SHP77 (cell line): ENCODE measurements around the gene ZPR1.
"Not testable (repeated sequence)": the region's sequence is repeated elsewhere in the genome, so short reads cannot be mapped to it uniquely, and the experiment has no call there.

ENCODE experiments used
- DNase-seq, 2 experiments: peaks; one replicate each; lab custom pipeline; 2025; lab: John Stamatoyannopoulos, UW

The ZPR1 gene, protein sequence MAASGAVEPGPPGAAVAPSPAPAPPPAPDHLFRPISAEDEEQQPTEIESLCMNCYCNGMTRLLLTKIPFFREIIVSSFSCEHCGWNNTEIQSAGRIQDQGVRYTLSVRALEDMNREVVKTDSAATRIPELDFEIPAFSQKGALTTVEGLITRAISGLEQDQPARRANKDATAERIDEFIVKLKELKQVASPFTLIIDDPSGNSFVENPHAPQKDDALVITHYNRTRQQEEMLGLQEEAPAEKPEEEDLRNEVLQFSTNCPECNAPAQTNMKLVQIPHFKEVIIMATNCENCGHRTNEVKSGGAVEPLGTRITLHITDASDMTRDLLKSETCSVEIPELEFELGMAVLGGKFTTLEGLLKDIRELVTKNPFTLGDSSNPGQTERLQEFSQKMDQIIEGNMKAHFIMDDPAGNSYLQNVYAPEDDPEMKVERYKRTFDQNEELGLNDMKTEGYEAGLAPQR

DNA sequence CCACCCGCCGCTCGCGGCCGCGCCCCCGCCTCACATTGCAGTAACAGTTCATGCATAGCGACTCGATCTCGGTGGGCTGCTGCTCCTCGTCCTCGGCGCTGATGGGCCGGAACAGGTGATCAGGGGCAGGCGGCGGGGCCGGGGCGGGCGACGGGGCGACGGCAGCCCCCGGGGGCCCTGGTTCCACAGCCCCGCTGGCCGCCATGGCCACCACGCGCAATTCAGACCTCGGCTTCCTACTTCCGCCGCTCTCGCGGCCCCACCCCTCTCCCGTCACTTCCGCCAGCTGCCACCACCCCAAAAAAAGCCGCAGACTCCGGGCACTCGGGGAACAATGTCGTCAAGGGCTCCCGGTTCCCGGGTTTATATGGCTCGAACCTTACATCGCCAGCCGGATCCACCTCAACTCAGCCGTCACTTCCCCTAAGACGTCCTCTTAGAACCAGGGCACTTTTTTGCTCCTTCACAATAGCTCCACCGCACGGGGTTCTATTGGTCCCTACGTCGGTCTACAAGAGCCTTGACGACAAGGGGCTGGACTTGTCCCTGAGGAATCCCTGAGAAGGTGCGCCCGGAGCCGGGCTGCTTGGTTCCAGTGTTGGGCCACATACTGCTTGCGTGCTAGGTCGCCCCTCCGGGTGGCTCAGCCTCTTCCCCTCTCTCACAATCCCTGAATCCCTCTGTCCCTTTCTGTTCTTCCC is at the start of gene ZPR1:
TSS of gene ZPR1 (minus strand) at position 238 of the 701 bp plus-strand sequence. CDS start at position 205, 33 bp downstream.
- peak; percentile 55 to 59 for DNase-seq

DNA sequence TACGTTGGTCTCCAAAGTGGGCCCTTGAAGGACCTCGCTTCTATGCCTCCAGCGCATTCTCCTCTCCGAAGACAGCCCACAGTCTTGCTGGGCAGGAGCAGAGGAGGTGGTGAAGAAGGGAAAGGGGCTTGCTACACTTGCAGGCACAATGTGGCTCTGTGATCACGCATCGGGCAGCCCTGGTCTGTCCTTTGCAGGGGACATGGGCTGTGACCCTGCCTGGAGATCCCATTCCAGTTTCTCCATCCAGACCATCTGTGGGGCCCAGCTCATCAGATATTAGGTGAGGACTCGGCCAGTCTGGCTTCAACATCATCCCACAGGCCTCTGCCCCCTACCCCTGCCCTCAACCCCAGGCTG is 48.8 kb upstream of the ZPR1 start:
- DNase-seq, result no peak

DNA sequence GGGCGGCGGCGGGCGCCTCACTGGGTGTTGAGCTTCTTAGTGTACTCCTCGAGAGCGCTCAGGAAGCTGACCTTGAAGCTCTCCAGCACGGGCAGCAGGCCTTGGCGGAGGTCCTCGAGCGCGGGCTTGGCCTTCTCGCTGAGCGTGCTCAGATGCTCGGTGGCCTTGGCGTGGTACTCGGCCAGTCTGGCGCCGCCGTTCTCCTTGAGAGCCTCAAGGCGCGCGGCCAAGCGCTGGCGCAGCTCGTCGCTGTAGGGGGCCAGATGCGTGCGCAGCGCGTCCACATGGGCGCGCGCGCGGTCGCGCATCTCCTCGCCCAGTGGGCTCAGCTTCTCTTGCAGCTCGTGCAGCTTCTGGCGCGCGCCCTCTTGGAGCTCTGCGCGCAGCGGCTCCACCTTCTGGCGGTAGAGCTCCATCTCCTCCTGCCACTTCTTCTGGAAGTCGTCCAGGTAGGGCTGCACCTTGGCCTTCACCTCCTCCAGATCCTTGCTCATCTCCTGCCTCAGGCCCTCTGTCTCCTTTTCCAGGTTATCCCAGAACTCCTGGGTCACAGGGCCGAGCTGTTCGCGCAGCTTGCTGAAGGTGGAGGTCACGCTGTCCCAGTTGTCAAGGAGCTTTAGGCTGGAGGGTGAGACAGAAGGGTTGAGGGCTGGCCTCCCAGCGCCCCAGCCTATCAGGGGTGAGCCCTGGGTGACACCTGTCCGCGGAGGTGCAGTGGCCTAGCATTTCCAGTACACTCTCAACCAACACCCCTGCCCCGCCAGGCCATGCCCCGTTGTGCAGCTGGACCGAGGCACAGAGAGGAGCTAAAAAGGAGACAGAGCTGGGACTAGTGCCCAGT is 48.2 kb upstream of the ZPR1 start:
- peak; percentile 85 to 86 for DNase-seq

DNA sequence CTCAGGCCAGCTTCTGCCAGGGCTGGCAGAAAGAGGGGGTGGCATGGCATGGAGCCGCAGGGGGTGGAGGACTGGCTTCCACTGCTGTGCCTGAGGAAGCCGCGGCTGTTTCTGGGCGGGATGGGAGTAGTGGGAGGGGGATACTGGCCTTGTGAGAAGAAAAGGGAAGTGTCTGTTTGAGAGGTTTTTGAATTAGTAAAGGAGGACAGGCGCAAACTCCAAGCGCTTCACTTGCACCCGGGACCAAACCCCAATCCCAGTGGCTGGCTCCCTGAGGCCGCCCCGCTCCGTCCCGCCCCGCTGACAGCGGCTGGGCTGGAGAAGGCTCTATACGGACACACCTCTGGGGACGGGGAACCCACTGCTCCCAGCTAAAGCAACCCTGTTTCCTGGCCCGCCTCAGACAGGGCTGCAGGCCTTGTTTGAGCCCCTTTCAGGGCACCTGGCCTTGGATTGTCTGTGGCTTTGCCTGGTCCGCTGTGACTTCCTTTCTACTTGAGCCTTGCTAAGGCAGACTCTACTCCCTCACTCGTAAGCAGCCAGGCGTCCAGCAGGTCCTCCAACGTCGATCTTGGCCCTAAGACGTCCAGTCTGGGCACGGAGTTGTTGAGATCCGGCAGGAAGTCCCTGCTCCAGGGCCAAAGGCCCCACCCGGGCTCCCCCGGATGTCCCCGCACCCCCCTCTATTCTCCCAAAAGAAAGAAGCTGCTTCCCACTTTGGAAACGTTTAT is 47.4 kb upstream of the ZPR1 start:
- no peak for DNase-seq

DNA sequence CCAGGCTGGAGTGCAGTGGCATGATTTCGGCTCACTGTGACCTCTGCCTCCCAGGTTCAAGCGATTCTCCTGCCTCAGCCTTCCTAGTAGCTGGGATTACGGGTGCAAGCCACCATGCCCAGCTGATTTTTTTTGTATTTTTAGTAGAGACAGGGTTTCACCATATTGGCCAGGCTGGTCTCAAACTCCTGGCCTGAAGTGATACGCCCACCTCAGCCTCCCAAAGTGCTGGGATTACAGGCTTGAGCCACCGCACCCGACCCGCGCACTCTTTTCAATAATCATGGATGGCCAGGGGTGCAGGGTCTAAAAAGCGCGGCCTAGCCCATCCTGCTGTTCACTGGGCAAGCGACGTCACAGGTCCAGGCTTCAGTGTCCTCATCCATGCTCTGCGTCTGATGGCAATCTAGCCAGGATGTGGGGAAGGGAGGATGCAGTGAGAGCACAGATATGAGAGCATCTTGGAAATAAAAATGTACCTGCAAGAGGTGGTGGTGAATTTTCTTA is 46.8 kb upstream of the ZPR1 start:
- DNase-seq, result not testable (repeated sequence)

DNA sequence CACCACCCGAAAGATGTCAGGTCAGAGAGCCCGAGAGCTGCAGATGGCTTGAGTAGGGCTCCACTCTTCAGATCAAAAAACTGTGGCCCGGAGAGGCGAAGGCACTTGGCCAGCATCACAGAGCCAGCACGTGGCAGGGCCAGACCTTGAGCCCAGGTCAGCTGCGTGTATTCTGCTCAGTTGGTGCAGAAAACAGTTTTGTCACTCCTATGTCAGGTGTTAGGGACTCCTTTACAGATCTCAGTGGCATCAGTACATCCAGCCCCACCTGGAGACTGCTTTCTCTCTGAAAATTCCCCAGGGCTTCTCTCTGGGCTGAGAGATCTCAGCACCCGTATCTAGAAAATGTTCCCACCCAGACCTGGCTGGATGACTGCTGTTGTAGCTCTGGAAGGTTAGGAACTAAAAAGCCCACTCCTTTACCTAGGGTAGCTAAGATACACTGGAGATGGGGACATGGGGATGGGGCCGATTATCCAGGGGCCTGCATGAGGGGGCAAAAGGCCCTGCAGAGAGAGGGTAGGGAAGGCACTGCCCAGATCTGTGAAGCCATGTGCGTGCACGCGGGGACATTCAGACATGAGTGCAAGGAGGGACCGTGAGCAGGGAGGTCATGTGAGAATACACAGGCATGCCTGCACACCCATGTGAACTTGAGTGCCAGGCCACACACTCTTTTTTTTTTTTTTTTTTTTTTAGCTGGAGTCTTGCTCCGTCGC is 46.2 kb upstream of the ZPR1 start:
- DNase-seq, result no peak

DNA sequence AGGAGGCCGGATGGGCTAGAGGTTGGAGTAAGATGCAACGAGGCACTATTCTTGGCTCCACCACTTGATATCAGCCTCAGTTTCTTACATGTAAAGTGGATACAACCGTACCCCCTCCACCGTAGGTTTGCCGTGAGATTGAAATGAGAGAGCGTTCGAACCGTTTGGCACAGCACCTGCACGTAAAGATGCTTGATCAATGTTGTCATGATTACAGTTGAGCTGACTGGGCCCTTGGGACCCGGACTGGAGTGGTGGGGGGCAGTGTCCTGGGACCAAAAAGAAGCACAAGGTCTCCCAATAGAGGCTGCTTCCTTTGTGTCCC is 45.6 kb upstream of the ZPR1 start:
- no peak for DNase-seq

DNA sequence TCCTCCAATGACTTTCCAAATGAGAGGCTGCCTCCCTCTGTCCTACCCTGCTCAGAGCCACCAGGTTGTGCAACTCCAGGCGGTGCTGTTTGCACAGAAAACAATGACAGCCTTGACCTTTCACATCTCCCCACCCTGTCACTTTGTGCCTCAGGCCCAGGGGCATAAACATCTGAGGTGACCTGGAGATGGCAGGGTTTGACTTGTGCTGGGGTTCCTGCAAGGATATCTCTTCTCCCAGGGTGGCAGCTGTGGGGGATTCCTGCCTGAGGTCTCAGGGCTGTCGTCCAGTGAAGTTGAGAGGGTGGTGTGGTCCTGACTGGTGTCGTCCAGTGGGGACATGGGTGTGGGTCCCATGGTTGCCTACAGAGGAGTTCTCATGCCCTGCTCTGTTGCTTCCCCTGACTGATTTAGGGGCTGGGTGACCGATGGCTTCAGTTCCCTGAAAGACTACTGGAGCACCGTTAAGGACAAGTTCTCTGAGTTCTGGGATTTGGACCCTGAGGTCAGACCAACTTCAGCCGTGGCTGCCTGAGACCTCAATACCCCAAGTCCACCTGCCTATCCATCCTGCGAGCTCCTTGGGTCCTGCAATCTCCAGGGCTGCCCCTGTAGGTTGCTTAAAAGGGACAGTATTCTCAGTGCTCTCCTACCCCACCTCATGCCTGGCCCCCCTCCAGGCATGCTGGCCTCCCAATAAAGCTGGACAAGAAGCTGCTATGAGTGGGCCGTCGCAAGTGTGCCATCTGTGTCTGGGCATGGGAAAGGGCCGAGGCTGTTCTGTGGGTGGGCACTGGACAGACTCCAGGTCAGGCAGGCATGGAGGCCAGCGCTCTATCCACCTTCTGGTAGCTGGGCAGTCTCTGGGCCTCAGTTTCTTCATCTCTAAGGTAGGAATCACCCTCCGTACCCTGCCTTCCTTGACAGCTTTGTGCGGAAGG is 44.8 kb upstream of the ZPR1 start:
- DNase-seq, result peak in 1 of 2 experiments; percentile 14

DNA sequence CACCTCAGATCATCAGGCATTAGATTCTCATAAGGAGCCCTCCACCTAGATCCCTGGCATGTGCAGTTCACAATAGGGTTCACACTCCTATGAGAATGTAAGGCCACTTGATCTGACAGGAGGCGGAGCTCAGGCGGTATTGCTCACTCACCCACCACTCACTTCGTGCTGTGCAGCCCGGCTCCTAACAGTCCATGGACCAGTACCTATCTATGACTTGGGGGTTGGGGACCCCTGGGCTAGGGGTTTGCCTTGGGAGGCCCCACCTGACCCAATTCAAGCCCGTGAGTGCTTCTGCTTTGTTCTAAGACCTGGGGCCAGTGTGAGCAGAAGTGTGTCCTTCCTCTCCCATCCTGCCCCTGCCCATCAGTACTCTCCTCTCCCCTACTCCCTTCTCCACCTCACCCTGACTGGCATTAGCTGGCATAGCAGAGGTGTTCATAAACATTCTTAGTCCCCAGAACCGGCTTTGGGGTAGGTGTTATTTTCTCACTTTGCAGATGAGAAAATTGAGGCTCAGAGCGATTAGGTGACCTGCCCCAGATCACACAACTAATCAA is 44.0 kb upstream of the ZPR1 start:
- no peak for DNase-seq

DNA sequence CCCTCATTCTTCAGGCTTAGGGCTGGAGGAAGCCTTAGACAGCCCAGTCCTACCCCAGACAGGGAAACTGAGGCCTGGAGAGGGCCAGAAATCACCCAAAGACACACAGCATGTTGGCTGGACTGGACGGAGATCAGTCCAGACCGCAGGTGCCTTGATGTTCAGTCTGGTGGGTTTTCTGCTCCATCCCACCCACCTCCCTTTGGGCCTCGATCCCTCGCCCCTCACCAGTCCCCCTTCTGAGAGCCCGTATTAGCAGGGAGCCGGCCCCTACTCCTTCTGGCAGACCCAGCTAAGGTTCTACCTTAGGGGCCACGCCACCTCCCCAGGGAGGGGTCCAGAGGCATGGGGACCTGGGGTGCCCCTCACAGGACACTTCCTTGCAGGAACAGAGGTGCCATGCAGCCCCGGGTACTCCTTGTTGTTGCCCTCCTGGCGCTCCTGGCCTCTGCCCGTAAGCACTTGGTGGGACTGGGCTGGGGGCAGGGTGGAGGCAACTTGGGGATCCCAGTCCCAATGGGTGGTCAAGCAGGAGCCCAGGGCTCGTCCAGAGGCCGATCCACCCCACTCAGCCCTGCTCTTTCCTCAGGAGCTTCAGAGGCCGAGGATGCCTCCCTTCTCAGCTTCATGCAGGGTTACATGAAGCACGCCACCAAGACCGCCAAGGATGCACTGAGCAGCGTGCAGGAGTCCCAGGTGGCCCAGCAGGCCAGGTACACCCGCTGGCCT is 42.5 kb upstream of the ZPR1 start:
- DNase-seq, result no peak

DNA sequence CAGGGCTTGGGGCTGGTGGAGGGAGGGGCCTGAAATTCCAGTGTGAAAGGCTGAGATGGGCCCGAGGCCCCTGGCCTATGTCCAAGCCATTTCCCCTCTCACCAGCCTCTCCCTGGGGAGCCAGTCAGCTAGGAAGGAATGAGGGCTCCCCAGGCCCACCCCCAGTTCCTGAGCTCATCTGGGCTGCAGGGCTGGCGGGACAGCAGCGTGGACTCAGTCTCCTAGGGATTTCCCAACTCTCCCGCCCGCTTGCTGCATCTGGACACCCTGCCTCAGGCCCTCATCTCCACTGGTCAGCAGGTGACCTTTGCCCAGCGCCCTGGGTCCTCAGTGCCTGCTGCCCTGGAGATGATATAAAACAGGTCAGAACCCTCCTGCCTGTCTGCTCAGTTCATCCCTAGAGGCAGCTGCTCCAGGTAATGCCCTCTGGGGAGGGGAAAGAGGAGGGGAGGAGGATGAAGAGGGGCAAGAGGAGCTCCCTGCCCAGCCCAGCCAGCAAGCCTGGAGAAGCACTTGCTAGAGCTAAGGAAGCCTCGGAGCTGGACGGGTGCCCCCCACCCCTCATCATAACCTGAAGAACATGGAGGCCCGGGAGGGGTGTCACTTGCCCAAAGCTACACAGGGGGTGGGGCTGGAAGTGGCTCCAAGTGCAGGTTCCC is 41.8 kb upstream of the ZPR1 start, which contains the start of gene APOC3:
TSS of gene APOC3 (plus strand) at position 383 of the 659 bp plus-strand sequence. CDS start 676 bp downstream, outside the sequence.
- no peak for DNase-seq

DNA sequence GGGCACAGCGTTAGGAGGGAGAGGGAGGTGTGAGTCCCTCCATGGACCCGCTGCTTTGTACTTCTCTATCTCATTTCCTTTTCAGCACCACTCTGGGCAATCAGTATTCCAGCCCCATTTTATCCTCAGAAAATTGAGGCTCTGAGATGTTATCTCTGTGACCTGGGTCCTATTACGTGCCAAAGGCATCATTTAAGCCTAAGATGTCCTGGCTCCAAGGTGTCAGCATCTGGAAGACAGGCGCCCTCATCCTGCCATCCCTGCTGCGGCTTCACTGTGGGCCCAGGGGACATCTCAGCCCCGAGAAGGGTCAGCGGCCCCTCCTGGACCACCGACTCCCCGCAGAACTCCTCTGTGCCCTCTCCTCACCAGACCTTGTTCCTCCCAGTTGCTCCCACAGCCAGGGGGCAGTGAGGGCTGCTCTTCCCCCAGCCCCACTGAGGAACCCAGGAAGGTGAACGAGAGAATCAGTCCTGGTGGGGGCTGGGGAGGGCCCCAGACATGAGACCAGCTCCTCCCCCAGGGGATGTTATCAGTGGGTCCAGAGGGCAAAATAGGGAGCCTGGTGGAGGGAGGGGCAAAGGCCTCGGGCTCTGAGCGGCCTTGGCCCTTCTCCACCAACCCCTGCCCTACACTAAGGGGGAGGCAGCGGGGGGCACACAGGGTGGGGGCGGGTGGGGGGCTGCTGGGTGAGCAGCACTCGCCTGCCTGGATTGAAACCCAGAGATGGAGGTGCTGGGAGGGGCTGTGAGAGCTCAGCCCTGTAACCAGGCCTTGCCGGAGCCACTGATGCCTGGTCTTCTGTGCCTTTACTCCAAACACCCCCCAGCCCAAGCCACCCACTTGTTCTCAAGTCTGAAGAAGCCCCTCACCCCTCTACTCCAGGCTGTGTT is 41.1 kb upstream of the ZPR1 start:
- DNase-seq, result no peak

DNA sequence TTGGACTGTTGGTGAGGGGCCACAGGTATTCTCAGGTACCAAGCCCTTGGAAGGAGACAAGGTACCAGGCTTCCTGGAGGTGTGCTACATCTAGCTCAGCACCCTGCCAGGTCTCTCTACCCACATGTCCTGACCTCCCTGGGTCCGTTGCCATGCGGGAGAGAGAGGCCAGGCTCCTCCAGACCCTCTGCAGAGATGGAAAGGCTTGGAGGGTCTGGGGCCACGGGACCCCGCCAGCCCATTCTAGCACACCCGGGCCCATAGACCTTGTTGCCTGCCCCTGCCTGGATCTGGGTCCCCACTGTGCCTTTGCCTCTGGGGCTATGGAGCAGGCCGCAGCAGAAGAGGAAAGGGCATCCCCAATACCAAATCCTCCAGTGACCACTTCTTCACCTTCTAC is 39.6 kb upstream of the ZPR1 start:
- DNase-seq, result no peak

DNA sequence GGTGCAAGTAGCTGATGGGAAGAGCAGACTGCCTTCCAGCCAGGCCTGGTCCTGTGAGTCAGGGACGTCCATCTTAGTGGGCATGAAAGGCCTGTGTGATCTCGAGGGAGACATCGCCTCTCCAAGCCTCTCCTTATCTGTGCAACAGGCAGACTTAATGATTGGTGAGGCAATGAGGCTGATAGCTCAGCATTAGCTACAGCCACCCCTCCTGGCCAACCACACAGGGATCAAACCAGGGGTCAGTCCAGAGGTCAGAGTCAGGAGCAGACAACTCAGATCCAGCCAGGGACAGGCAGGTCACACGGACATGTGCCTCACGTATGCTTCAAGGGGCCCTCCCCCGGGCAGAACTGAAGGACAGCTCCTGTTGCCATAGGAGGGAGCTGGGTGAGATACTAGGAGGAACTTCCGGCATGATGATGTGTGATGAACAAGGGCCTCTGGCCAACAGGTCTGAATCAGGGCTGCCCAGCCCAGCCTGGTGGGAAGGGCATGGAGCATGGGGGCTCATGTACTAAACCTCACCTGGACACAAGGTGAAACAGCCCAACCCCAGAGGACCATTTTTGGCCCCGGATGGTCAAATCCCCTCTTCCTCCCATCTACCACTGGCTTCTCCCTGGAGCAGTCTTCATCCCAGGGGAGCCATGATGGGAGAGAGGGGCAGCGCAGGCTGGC is 39.1 kb upstream of the ZPR1 start:
- DNase-seq, result no peak

DNA sequence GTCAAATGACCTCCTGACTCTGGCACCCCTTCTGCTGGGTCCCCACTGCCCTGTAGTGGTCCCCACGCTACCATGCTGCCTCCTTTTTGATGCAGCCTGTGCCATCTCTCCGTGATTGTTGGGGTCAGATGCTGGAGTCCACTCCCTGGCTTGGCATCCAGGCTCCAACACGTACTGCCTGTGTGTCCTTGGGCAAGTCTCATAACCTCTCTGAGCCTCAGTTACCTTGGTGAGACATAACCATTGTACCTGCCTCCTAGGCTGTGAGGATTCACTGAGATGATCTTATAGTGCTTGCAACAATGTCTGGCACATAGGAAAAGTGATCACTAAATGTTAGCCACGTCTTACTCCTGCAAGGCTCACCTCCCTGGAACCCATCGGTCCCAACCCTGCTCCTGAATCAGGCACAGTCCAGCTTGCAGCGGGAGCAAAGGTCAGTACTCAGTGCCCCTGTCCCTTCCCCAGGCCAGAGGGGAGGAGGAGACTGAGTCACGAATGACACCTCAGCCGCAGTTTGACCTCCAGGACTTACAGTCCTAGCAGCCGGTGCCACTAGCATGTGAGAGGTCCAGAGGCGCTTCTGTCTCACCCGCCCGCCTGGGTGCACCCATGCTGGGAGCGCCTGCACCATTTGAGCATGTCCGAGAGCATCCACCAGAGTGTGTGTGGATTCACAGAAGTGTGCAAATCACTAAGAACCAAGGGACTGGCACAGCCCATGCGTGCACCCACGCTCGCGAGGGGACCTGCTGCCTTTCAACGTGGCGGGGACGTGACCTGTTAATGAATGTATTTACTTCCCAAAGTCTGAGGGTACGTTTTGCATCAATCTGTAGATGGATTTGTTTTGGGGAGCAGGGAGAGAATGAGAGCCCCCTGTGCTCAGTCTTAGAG is 38.3 kb upstream of the ZPR1 start:
- no peak for DNase-seq

DNA sequence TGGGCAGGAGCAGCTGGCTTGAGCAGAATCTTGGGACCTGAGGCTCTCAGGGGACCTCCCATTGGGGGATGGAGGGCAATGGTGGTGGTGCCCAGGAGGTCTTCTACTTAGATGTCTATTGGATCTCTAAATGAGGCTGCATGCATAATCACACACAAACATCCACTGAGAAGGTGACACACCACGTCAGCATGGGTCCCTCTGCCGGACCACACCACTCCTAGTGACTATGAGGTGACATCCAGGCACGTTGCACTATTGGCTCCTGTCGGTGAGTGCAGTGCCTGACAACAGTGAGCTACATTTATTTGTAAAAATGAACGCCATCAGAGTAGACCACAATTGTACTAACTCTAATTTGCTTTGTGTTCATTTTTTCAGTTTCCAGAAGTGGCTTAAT is 37.6 kb upstream of the ZPR1 start:
- no peak for DNase-seq
